Esophagus squamous epithelium (tissue), 4 donors: Measurements from ENCODE around the gene HOGA1.

Experiments used
- CTCF ChIP-seq, 6 experiments: fragments of 450-650 bp in 4 of 6; fragments of 200-600 bp in 2 of 6; sonication (generic) in 2 of 6; IDR thresholded peaks; one replicate each; pipeline ENCODE4 v1.5.1; 2016 to 2019; ENCODE audit warnings: antibody characterized with exemption in 6 of 6, mild to moderate bottlenecking in 4 of 6, moderate library complexity in 4 of 6
- POLR2A ChIP-seq, 4 donors: fragments of 450-650 bp; IDR thresholded peaks; one replicate each; pipeline ENCODE4 v1.6.1; 2017; ENCODE audit warnings: antibody characterized with exemption in 4 of 4, mild to moderate bottlenecking in 4 of 4, moderate library complexity in 3 of 4

GRCh38 chr10:97593421-97593820, 9.2 kb downstream of the HOGA1 start:
- no peak for TF ChIP-seq POLR2A (IDR thresholded peaks at IDR 0.05)
- TF ChIP-seq CTCF (IDR thresholded peaks at IDR 0.05), result no peak
